Measurements from ENCODE around the gene ZMIZ1. TPM values are rescaled to one million over a fixed set of nuclear protein-coding genes. Genes with fewer than 3 reads are reported as not detected.

Gene ZMIZ1
- total RNA-seq, 6 donors from 2014 or later, result 51.0 to 99.2 (median 91.8) TPM

DNA sequence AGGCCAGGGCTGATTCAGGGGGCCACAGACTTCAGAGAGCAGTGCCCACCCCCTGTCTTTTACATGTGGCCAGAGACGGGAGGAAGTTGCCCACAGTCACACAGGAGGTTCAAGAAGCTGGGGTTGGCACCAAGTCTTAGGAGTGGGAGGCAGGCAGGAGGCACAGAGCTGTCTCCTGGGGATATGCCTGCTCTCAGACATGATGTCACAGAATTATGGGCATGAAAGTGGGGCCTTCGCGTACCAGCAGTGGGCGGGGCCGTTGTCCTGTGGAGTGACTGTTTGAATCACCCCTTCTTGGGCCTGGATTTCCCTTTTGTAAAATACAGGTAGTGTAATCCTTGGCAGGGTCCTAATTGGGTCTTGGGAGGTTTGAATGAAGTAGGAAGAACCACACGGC, 197.3 kb downstream of the ZMIZ1 start:
- TF ChIP-seq, protein P1, sequence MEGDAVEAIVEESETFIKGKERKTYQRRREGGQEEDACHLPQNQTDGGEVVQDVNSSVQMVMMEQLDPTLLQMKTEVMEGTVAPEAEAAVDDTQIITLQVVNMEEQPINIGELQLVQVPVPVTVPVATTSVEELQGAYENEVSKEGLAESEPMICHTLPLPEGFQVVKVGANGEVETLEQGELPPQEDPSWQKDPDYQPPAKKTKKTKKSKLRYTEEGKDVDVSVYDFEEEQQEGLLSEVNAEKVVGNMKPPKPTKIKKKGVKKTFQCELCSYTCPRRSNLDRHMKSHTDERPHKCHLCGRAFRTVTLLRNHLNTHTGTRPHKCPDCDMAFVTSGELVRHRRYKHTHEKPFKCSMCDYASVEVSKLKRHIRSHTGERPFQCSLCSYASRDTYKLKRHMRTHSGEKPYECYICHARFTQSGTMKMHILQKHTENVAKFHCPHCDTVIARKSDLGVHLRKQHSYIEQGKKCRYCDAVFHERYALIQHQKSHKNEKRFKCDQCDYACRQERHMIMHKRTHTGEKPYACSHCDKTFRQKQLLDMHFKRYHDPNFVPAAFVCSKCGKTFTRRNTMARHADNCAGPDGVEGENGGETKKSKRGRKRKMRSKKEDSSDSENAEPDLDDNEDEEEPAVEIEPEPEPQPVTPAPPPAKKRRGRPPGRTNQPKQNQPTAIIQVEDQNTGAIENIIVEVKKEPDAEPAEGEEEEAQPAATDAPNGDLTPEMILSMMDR (IDR thresholded peaks at IDR 0.05), result no peak
- TF ChIP-seq POLR2AphosphoS5 (IDR thresholded peaks at IDR 0.05), result no peak
- no peak for TF ChIP-seq POLR2A (IDR thresholded peaks at IDR 0.05)
- no peak for TF ChIP-seq EP300 (IDR thresholded peaks at IDR 0.05)
- peak in 1 of 2 donors; percentile 15 for ATAC-seq (ENCODE audit: low FRiP score in 2 of 2)
- H3K36me3 ChIP-seq, result peaks cover 0 to 13% (median 9%) of the 10 kb centered on the region in 4 donors
- H3K27me3 ChIP-seq, result no peaks in the 10 kb centered on the region
- peaks cover 69 to 94% (median 77%) of the 10 kb centered on the region in 4 donors for H3K4me1 ChIP-seq
- WGBS, 2 donors, result 36 to 47% methylated on average over 5 to 6 of the region's 6 CpGs
- H3K4me3 ChIP-seq, result no peak overlapping the region
- no peaks in the 10 kb centered on the region for H3K9me3 ChIP-seq
- DNase-seq, result no peak
- H3K27ac ChIP-seq, result peak overlapping the region; percentile 83 to 92 (median 88)

DNA sequence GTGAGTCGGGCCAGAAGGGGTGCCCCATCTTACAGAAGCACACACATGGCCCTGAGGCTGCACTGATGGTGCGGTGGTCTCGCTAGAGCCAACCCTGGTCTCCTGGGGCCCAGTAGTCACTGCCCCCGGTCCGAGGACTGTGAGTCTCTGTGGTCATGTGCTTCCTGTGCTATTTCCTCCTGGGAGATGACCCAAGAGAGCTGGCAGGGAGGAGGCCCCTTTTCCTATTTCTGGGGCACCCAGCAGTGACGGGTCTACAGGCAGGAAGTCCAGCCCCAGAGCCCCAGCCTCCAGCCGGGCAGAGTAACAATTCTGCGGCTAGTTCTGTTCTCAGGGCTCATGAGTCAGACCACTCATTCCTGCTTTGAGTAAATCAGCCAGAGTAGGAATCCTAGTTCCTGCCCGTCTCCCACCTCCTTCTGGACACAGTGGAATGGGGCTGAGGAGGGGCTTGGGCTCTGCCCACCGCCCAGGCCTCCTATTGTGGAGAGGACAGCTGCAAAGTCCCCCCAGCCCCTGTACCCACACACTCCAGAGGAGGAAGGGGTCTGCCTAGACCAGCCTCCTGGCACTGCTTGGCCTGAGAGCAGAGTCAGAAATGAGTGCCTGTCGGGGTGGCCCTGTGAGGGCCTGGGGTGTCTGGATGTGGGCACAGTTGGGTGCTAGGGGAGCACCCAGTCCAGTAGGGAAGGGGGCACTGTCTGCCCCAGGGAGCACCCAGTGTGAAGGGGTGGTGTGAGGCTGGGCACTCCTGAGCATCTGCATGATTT, 198.0 kb downstream of the ZMIZ1 start:
- 21 to 34% methylated on average over 5 to 11 of the region's 11 CpGs for WGBS, 2 donors
- Histone ChIP-seq H3K9me3 (no peaks in the 10 kb centered on the region), H3K4me1 (peaks cover 64 to 92% (median 77%) of the 10 kb centered on the region in 4 donors), H3K27ac (peak overlapping the region; percentile 83 to 92 (median 88)), H3K27me3 (no peaks in the 10 kb centered on the region), H3K4me3 (no peak overlapping the region), H3K36me3 (peaks cover 0 to 14% (median 9%) of the 10 kb centered on the region in 4 donors)
- DNase-seq (peak; percentile 32 to 87), ATAC-seq (ENCODE audit: low FRiP score in 2 of 2) (peak; percentile 73 to 84)
- peak; percentile 54 to 60 for TF ChIP-seq POLR2AphosphoS5 (IDR thresholded peaks at IDR 0.05)
- peak in 2 of 4 donors; percentile 22 to 54 for TF ChIP-seq POLR2A (IDR thresholded peaks at IDR 0.05)
- peak in 2 of 4 donors; percentile 50 to 53 for TF ChIP-seq EP300 (IDR thresholded peaks at IDR 0.05)
- TF ChIP-seq, protein P1 (IDR thresholded peaks at IDR 0.05), result no peak

DNA sequence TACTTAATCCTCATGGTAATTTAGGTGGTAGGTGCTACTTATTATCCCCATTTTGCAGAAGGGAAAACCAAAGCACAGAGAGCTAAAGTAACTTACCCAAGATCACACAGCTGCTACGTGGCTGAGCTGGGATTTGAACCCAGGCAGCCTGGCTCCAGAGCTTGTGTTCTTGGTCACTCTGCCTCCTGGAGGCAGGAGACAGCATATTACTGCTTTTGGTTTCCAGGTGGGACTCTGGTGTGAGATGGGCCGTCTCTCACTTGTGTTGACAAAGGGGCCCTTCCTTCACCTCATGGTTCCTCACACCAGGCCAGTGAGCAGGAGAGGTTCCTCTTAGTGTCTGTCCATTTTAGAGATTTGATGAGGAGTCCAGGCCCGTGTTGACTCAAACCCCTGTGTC, 198.7 kb downstream of the ZMIZ1 start:
- H3K27ac ChIP-seq, result peak overlapping the region; percentile 83 to 92 (median 88)
- peaks cover 0 to 14% (median 7%) of the 10 kb centered on the region in 4 donors for H3K36me3 ChIP-seq
- peaks cover 64 to 87% (median 74%) of the 10 kb centered on the region in 4 donors for H3K4me1 ChIP-seq
- no peak overlapping the region for H3K4me3 ChIP-seq
- 67 to 73% methylated on average over 3 of the region's 3 CpGs for WGBS, 2 donors
- no peaks in the 10 kb centered on the region for H3K9me3 ChIP-seq
- ATAC-seq (ENCODE audit: low FRiP score in 2 of 2) (no peak), DNase-seq (no peak)
- TF ChIP-seq POLR2AphosphoS5 (IDR thresholded peaks at IDR 0.05), result no peak
- no peak for TF ChIP-seq POLR2A (IDR thresholded peaks at IDR 0.05)
- TF ChIP-seq, protein P1 (IDR thresholded peaks at IDR 0.05), result no peak
- TF ChIP-seq EP300 (IDR thresholded peaks at IDR 0.05), result no peak
- no peaks in the 10 kb centered on the region for H3K27me3 ChIP-seq

DNA sequence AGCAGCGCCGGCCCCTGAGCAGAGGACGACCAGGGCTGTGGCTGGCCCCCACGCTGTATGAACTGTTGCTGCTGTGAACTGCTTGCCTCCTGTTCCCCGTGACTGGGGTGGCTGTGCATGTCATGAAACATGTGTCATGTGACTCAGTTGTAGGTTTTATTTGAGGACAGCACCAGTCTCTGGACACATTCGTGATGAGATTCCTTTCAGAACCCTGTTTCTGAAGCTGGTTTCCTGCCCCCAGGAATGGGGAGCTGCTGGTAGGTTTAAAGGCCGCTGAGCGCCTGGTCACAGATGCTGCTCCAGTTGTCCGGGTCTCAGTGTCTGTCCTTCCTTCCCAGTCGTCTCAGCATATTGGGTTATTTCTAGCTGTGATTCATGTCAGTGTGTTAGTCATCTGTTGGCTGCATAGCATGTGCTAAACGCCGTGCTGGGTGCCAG, 199.4 kb downstream of the ZMIZ1 start:
- DNase-seq, result no peak
- ATAC-seq (ENCODE audit: low FRiP score in 2 of 2), result no peak
- Histone ChIP-seq H3K27ac (peak overlapping the region; percentile 83 to 92 (median 88)), H3K36me3 (peaks cover 0 to 11% (median 4%) of the 10 kb centered on the region in 4 donors), H3K27me3 (no peaks in the 10 kb centered on the region), H3K4me1 (peaks cover 69 to 89% (median 78%) of the 10 kb centered on the region in 4 donors), H3K9me3 (no peaks in the 10 kb centered on the region), H3K4me3 (no peak overlapping the region)
- WGBS, 2 donors, result 74 to 81% methylated on average over 7 to 11 of the region's 12 CpGs
- TF ChIP-seq POLR2A (IDR thresholded peaks at IDR 0.05) (peak in 1 of 4 donors; percentile 27), EP300 (IDR thresholded peaks at IDR 0.05) (no peak)

DNA sequence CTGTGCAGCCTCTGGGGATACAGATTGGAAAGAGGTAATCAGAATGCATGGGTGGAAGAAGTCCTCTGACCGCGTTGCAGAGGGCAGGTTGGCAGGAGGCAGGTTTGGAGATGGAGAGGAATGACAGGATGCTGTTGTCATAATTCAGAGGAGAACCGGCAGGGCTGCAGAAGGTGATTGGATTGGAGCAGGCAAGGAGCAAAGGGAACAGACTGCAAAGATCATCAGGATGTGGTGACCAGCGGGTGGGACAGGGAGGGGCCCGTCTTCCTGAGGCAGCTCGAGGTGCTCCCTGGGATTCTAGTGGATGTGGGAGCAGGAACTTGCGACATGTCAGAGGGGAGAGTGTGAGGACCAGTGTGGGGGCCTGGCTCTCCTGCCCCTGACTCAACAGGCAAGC, 200.0 kb downstream of the ZMIZ1 start:
- Histone ChIP-seq H3K27ac (peak overlapping the region; percentile 83 to 92 (median 88)), H3K4me3 (no peak overlapping the region), H3K9me3 (no peaks in the 10 kb centered on the region), H3K36me3 (peaks cover 0 to 11% (median 2%) of the 10 kb centered on the region in 4 donors), H3K27me3 (no peaks in the 10 kb centered on the region), H3K4me1 (peaks cover 71 to 90% (median 79%) of the 10 kb centered on the region in 4 donors)
- TF ChIP-seq, protein P1 (IDR thresholded peaks at IDR 0.05), result no peak
- TF ChIP-seq EP300 (IDR thresholded peaks at IDR 0.05), result no peak
- TF ChIP-seq POLR2AphosphoS5 (IDR thresholded peaks at IDR 0.05), result no peak
- no peak for TF ChIP-seq POLR2A (IDR thresholded peaks at IDR 0.05)
- no peak for ATAC-seq (ENCODE audit: low FRiP score in 2 of 2)
- WGBS, 2 donors, result 46 to 55% methylated on average over 7 of the region's 7 CpGs
- no peak for DNase-seq
